K562 (cell line): ENCODE data around the gene METTL21C. TPM values are rescaled to one million over a fixed set of nuclear protein-coding genes. Genes with fewer than 3 reads are reported as not detected.

Experiments used
- ATAC-seq: fragments of 200-7000 bp; cut with Tn5 transposase; 3 replicates; pipeline ENCODE4 v1.9.1; 2020; ENCODE audit warnings: moderate library complexity
- BruUV-seq: library from RNA; stranded (reverse); fragments of 400-500 nt; replicated peaks from 2 replicates; lab custom pipeline; 2021; lab: Mats Ljungman, UMichigan
- CTCF ChIA-PET: fragments of 300-600 bp; formaldehyde crosslinking; extraction: SDS; loops from one replicate; lab custom pipeline; 2021; ENCODE audit warnings: low intra/inter-chr PET ratio; lab: Yijun Ruan, JAX
- POLR2A ChIA-PET: fragments of 300-600, 350-650 bp; sonication (Branson Sonifier 250); formaldehyde crosslinking; extraction: SDS; loops from one replicate; lab custom pipeline; 2021; ENCODE audit warnings: antibody characterized with exemption, inconsistent platforms; lab: Yijun Ruan, JAX
- DNase-seq, 4 experiments: peaks; one replicate each; pipeline versions ENCODE4 v3.0.0 to v3.0.0-alpha.2; 2011 to 2018; ENCODE audit warnings: low spot score in 3 of 4, mixed read lengths in 3 of 4; ENCODE audit errors: extremely low read depth in 1 of 4
- FAIRE-seq: peaks from 2 replicates; lab custom pipeline; 2011; peaks lifted over from hg19 to GRCh38; lab: Jason Lieb, UNC
- H2AFZ ChIP-seq: 2 replicates; pipeline ENCODE4 v1.6.0; 2011; ENCODE audit warnings: low read depth, low read length, control low read depth, inconsistent platforms
- H3K27ac ChIP-seq: fragments of 200-600 bp; 3 replicates; pipeline ENCODE4 v1.8.0; 2011; ENCODE audit warnings: low read depth, mild to moderate bottlenecking, control low read depth, inconsistent platforms, low read length, moderate library complexity, mixed read lengths; ENCODE audit errors: extremely low read depth
- H3K27me3 ChIP-seq, 2 experiments: fragments of 300-600 bp in 1 of 2; 2 replicates in 1 of 2; 3 replicates in 1 of 2; pipeline versions ENCODE4 v1.6.0 to v1.8.0; 2011; ENCODE audit warnings: inconsistent platforms in 2 of 2, low read length in 2 of 2, mild to moderate bottlenecking in 1 of 2, mixed read lengths in 1 of 2, moderate library complexity in 1 of 2; ENCODE audit not compliant: control insufficient read depth in 2 of 2, insufficient read depth in 2 of 2
- H3K36me3 ChIP-seq: fragments of 300-600 bp; 3 replicates; pipeline ENCODE4 v1.8.0; 2011; ENCODE audit warnings: mild to moderate bottlenecking, low read length, inconsistent platforms; ENCODE audit not compliant: control insufficient read depth, insufficient read depth
- H3K4me1 ChIP-seq, 2 experiments: fragments of 200-600 bp in 1 of 2; replicated peaks in 1 of 2; 2 replicates in 1 of 2; 3 replicates in 1 of 2; pipeline versions ENCODE4 v1.5.1 to v1.8.0; 2011; ENCODE audit warnings: inconsistent platforms in 2 of 2, low read length in 2 of 2, mild to moderate bottlenecking in 1 of 2, mixed read lengths in 1 of 2, moderate library complexity in 1 of 2; ENCODE audit not compliant: control insufficient read depth in 2 of 2, insufficient read depth in 2 of 2
- H3K4me2 ChIP-seq: 2 replicates; pipeline ENCODE4 v1.6.1; 2011; ENCODE audit warnings: low read length, control low read depth, inconsistent platforms, mixed read lengths; ENCODE audit not compliant: insufficient read depth
- H3K4me3 ChIP-seq: fragments of 200-600 bp; sonication (generic), shearing (Covaris generic); 2 replicates; pipeline ENCODE4 v1.5.1; 2016; ENCODE audit warnings: control low read depth, inconsistent platforms
- H3K79me2 ChIP-seq: fragments of 200-600 bp; 3 replicates; pipeline ENCODE4 v1.8.0; 2011; ENCODE audit warnings: low read length, inconsistent platforms; ENCODE audit not compliant: control insufficient read depth, insufficient read depth
- H3K9ac ChIP-seq, 2 experiments: 2 replicates each; pipeline versions ENCODE4 v1.6.0 to v1.6.1; 2011; ENCODE audit warnings: low read depth in 2 of 2, low read length in 2 of 2, control low read depth in 1 of 2, inconsistent platforms in 1 of 2, mild to moderate bottlenecking in 1 of 2, mixed read lengths in 1 of 2; ENCODE audit not compliant: insufficient read depth in 1 of 2
- H3K9me1 ChIP-seq: one replicate; pipeline ENCODE4 v1.6.0; 2011; ENCODE audit warnings: inconsistent platforms, mild to moderate bottlenecking, low read length, moderate library complexity; ENCODE audit not compliant: control insufficient read depth, insufficient read depth
- H3K9me3 ChIP-seq: replicated peaks from 2 replicates; pipeline ENCODE4 v1.5.1; 2011; ENCODE audit warnings: low read depth, low read length, inconsistent platforms; ENCODE audit not compliant: control insufficient read depth, insufficient read depth
- H4K20me1 ChIP-seq: replicated peaks from 2 replicates; pipeline ENCODE4 v1.6.1; 2011; ENCODE audit warnings: low read length, inconsistent platforms, mixed read lengths; ENCODE audit not compliant: control insufficient read depth, insufficient read depth
- ARHGAP35 ChIP-seq: fragments of 450-650 bp; IDR thresholded peaks from 2 replicates; pipeline ENCODE4 v1.6.1; 2018; ENCODE audit not compliant: partially characterized antibody
- BCL6 ChIP-seq: fragments of 250-450 bp; sonication (Bioruptor Pico); IDR thresholded peaks from 2 replicates; pipeline ENCODE4 v1.4.0; 2020
- EWSR1 ChIP-seq: fragments of 450-650 bp; IDR thresholded peaks from 2 replicates; pipeline ENCODE4 v1.6.1; 2018; ENCODE audit warnings: borderline replicate concordance, mild to moderate bottlenecking, low read depth, moderate library complexity; ENCODE audit not compliant: partially characterized antibody
- FOXA3 ChIP-seq, 2 experiments: fragments of 450-650 bp in 1 of 2; sonication (generic) in 1 of 2; formaldehyde crosslinking; IDR thresholded peaks in 1 of 2; conservative IDR thresholded peaks in 1 of 2; 2 replicates each; pipeline versions ENCODE4 v1.4.0 to v1.8.0; 2020 to 2022; ENCODE audit warnings: mild to moderate bottlenecking in 2 of 2, missing genetic modification reagents in 1 of 2
- GABPB1 ChIP-seq: sonication (generic); formaldehyde crosslinking; IDR thresholded peaks from 2 replicates; pipeline ENCODE4 v1.8.0; 2022; ENCODE audit warnings: mild to moderate bottlenecking, missing genetic modification reagents
- NR3C1 ChIP-seq: sonication (generic); formaldehyde crosslinking; IDR thresholded peaks from 2 replicates; pipeline ENCODE4 v1.8.1; 2022; ENCODE audit warnings: missing genetic modification reagents
- PYGO2 ChIP-seq: fragments of 450-650 bp; IDR thresholded peaks from 2 replicates; pipeline ENCODE4 v1.6.1; 2016; ENCODE audit warnings: mild to moderate bottlenecking, missing genetic modification characterization, moderate library complexity, missing compliant biosample characterization
- RB1 ChIP-seq: fragments of 450-650 bp; IDR thresholded peaks from 2 replicates; pipeline ENCODE4 v1.6.1; 2017; ENCODE audit warnings: low read depth, mild to moderate bottlenecking
- SUPT5H ChIP-seq: fragments of 450-650 bp; IDR thresholded peaks from 2 replicates; pipeline ENCODE4 v1.6.1; 2016
- TOE1 ChIP-seq, 2 experiments: fragments of 450-650 bp in 1 of 2; sonication (generic) in 1 of 2; formaldehyde crosslinking in 1 of 2; IDR thresholded peaks; 2 replicates each; pipeline versions ENCODE4 v1.7.1 to v1.8.0; 2016 to 2022; ENCODE audit warnings: borderline replicate concordance in 2 of 2, mild to moderate bottlenecking in 2 of 2, antibody characterized with exemption in 1 of 2, inconsistent platforms in 1 of 2, low read depth in 1 of 2, missing genetic modification reagents in 1 of 2, moderate library complexity in 1 of 2
- ZC3H4 ChIP-seq: sonication (generic); formaldehyde crosslinking; IDR thresholded peaks from 2 replicates; pipeline ENCODE4 v1.9.0; 2021; ENCODE audit warnings: missing genetic modification reagents, borderline replicate concordance
- ZKSCAN1 ChIP-seq: fragments of 150-350 bp; IDR thresholded peaks from 2 replicates; pipeline ENCODE4 v1.6.1; 2016; ENCODE audit warnings: low read depth, low read length
- ZNF12 ChIP-seq: sonication (generic); formaldehyde crosslinking; IDR thresholded peaks from 2 replicates; pipeline ENCODE4 v1.4.0; 2020; ENCODE audit warnings: mild to moderate bottlenecking, missing genetic modification reagents
- ZNF232 ChIP-seq: sonication (generic); formaldehyde crosslinking; IDR thresholded peaks from 2 replicates; pipeline ENCODE4 v1.8.0; 2022; ENCODE audit warnings: mild to moderate bottlenecking, missing genetic modification reagents
- ZNF431 ChIP-seq: sonication (generic); formaldehyde crosslinking; IDR thresholded peaks from 2 replicates; pipeline ENCODE4 v1.8.0; 2022; ENCODE audit warnings: mild to moderate bottlenecking, missing genetic modification reagents
- ZNF699 ChIP-seq: fragments of 250-450 bp; sonication (Bioruptor Pico); IDR thresholded peaks from 2 replicates; pipeline ENCODE4 v1.8.0; 2021; ENCODE audit warnings: mild to moderate bottlenecking, moderate library complexity; ENCODE audit not compliant: insufficient replicate concordance
- ZNF778 ChIP-seq: fragments of 450-650 bp; formaldehyde crosslinking; IDR thresholded peaks from 2 replicates; pipeline ENCODE4 v1.4.0; 2020; ENCODE audit warnings: mild to moderate bottlenecking, moderate library complexity
- WGBS: fragments of 100-300 bp; shearing (Covaris generic); methylation state at CpG from one replicate; pipeline ENCODE4 v1.1.6; 2016; ENCODE audit warnings: low coverage, mixed read lengths; ENCODE audit not compliant: insufficient coverage; ENCODE audit errors: missing lambda C conversion rate; 5-methylcytosine and 5-hydroxymethylcytosine counted together
- in situ Hi-C: fragments of 300-500 bp; cut with MboI; formaldehyde crosslinking; loops from 4 replicates; pipeline ENCODE4 v1.15.0; 2018; ENCODE audit warnings: inconsistent platforms, mixed read lengths
- intact Hi-C: fragments of 100-400 bp; cut with micrococcal nuclease; formaldehyde crosslinking; loops from 2 replicates; pipeline ENCODE4 v1.14.2; 2022
- polyA plus RNA-seq, 8 experiments: library from polyadenylated mRNA; depleted of rRNA in 4 of 8; stranded (reverse) in 5 of 8; unstranded in 3 of 8; fragments of >200 nt; fragmentation: Nextera tagmentation in 2 of 8; fragmentation: Illumina TruSeq in 1 of 8; extraction: Ambion mirVana in 2 of 8; extraction: Trizol in 1 of 8; gene quantifications; 2 replicates each; pipeline versions ENCODE4 v1.2.1 to v1.2.3, GENCODE V29; 2011 to 2014; ENCODE audit warnings: inconsistent platforms in 1 of 8, missing spikeins in 1 of 8
- total RNA-seq, 7 experiments: library from RNA; depleted of rRNA in 6 of 7; stranded (reverse); fragments of >200 nt in 6 of 7; fragmentation: Illumina TruSeq in 2 of 7; extraction: Trizol in 2 of 7; gene quantifications; 2 replicates each; pipeline versions ENCODE4 v1.2.1 to v1.2.3, GENCODE V29; 2011 to 2021; ENCODE audit warnings: low replicate concordance in 1 of 7
- TF ChIP-seq, protein P1 (sequence below): fragments of 450-650 bp; formaldehyde crosslinking; IDR thresholded peaks from 2 replicates; pipeline ENCODE4 v1.4.0; 2020; ENCODE audit warnings: mild to moderate bottlenecking, moderate library complexity
- TF ChIP-seq, protein P2 (sequence below): fragments of 250-450 bp; sonication (Bioruptor Pico); IDR thresholded peaks from 2 replicates; pipeline ENCODE4 v1.4.0; 2020

The METTL21C gene
- total and polyA plus RNA-seq, 9 of the 15 experiments (the other 6 are each of a cell fraction or from before 2014, with no cell fraction given), result not detected

DNA sequence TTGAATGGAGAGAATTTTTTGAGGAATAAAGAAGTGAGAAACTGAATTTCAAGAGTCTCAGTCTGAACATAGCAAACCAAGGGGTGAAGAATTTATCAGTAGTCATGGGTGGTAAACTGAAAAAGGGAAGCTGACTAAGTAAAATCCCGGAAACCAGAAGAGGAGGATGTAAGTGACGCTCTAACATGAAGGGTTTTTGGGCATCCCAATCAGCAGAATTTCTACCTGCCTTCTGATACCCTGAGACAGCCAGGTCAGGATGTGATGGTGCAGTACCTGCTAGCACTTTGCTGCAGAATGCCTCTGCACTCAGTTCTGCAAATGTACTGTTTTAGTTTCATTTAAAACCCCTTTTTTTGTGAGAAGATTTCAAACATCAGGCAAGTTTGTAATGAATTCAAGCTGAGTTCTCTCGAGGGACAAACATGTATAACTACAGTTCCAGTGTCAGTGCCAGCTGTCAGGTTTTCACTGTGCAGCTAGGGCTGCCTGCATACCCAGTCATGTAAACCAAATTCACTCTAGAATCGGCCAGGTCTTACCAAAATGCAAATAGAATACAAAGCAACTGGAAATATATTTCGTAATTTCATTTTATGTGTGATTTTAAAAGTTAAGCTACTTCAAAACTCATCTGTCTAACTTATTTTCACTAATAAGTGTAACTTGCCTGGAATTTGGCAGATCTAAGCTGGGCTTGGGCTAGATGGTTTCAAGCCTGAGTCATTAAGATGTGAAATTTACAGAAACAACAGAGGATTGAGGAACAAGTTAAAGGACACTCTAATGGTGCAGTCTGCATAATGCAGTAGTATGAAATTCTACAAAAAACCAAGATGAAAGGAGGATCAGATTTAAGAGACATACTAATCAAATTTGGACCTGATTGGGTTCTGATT, 13.8 kb downstream of the METTL21C start (continued):
- 0 out of 2 replicates have a peak, but pooled peaks have one; percentile 26 for TF ChIP-seq SUPT5H
- TF ChIP-seq, protein P1, sequence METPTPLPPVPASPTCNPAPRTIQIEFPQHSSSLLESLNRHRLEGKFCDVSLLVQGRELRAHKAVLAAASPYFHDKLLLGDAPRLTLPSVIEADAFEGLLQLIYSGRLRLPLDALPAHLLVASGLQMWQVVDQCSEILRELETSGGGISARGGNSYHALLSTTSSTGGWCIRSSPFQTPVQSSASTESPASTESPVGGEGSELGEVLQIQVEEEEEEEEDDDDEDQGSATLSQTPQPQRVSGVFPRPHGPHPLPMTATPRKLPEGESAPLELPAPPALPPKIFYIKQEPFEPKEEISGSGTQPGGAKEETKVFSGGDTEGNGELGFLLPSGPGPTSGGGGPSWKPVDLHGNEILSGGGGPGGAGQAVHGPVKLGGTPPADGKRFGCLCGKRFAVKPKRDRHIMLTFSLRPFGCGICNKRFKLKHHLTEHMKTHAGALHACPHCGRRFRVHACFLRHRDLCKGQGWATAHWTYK (CRISPR knock-in tag), result no peak
- no peak for TF ChIP-seq ZNF699

GRCh38 chr13:102680133-102680717, 14.6 kb downstream of the METTL21C start:
- FAIRE-seq (no peak), ATAC-seq (peak; percentile 60), DNase-seq (no peak)
- Histone ChIP-seq H3K36me3 (peaks cover 42% of the 10 kb centered on the region), H3K9me3 (no peaks in the 10 kb centered on the region), H3K4me2 (no peak overlapping the region), H3K9me1 (no peaks in the 10 kb centered on the region), H3K4me3 (no peak overlapping the region), H3K9ac (no peak overlapping the region), H3K27ac (no peak overlapping the region), H3K4me1 (no peaks in the 10 kb centered on the region), H4K20me1 (no peaks in the 10 kb centered on the region)
- intact Hi-C loops, result no loop called here
- ChIA-PET CTCF (no interaction called here), POLR2A (no interaction called here)
- 13% methylated on average over 1 of the region's 4 CpGs for WGBS
- in situ Hi-C loops, result no loop called here
- BruUV-seq, result no TSS peak
- TF ChIP-seq ARHGAP35, result no peak
- TF ChIP-seq ZNF778 (CRISPR knock-in tag), result no peak
- TF ChIP-seq, protein P2, sequence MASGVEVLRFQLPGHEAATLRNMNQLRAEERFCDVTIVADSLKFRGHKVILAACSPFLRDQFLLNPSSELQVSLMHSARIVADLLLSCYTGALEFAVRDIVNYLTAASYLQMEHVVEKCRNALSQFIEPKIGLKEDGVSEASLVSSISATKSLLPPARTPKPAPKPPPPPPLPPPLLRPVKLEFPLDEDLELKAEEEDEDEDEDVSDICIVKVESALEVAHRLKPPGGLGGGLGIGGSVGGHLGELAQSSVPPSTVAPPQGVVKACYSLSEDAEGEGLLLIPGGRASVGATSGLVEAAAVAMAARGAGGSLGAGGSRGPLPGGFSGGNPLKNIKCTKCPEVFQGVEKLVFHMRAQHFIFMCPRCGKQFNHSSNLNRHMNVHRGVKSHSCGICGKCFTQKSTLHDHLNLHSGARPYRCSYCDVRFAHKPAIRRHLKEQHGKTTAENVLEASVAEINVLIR, result no peak
- no peak for TF ChIP-seq ZKSCAN1
- no peak for TF ChIP-seq ZNF431 (CRISPR knock-in tag)
- TF ChIP-seq EWSR1, result no peak
- TF ChIP-seq ZNF232 (CRISPR knock-in tag), result no peak
- TF ChIP-seq FOXA3 (CRISPR knock-in tag; conservative IDR thresholded peaks at IDR 0.05 in 1 of 2, IDR thresholded peaks at IDR 0.05 in 1 of 2), result no peak
- TF ChIP-seq NR3C1 (CRISPR knock-in tag), result no peak
- TF ChIP-seq ZC3H4 (CRISPR knock-in tag), result no peak
- no peak for TF ChIP-seq RB1
- TF ChIP-seq PYGO2 (tag), result no peak
- TF ChIP-seq BCL6 (CRISPR knock-in tag), result no peak
- TF ChIP-seq GABPB1, result no peak
- TF ChIP-seq TOE1 (IDR thresholded peaks at IDR 0.05; ENCODE audit: borderline replicate concordance), result no peak
- no peak for TF ChIP-seq TOE1 (CRISPR knock-in tag; IDR thresholded peaks at IDR 0.05; ENCODE audit: borderline replicate concordance, low read depth)
- TF ChIP-seq ZNF12 (CRISPR knock-in tag), result no peak
- TF ChIP-seq, all 486 proteins: peak for 0
- H3K79me2 ChIP-seq, result no peaks in the 10 kb centered on the region
- no peak overlapping the region for H2AFZ ChIP-seq
- no peaks in the 10 kb centered on the region for H3K27me3 ChIP-seq
